GM23338 (cell line): Measurements from ENCODE around the gene KBTBD8. TPM values are rescaled to one million over a fixed set of nuclear protein-coding genes. Genes with fewer than 3 reads are reported as not detected.

Source experiments
- ATAC-seq: fragments of 200-7000 bp; cut with Tn5 transposase; 3 replicates; pipeline ENCODE4 v1.9.1; 2020
- DNase-seq: peaks from one replicate; pipeline ENCODE4 v3.0.0-alpha.2; 2015; ENCODE audit warnings: low spot score
- H2AFZ ChIP-seq: fragments of 200-600 bp; sonication (generic); 2 replicates; pipeline ENCODE4 v1.8.0; 2016; ENCODE audit warnings: antibody characterized with exemption, mild to moderate bottlenecking, moderate library complexity
- H3F3A ChIP-seq: fragments of 200-600 bp; sonication (generic); replicated peaks from 2 replicates; pipeline ENCODE4 v1.8.0; 2017; ENCODE audit warnings: antibody characterized with exemption, mixed run types, low read depth
- H3K27ac ChIP-seq: fragments of 200-600 bp; sonication (generic); 2 replicates; pipeline ENCODE4 v1.6.1; 2016; ENCODE audit warnings: low read depth
- H3K27me3 ChIP-seq: fragments of 200-600 bp; sonication (generic); 2 replicates; pipeline ENCODE4 v1.8.0; 2016; ENCODE audit warnings: mild to moderate bottlenecking, mixed run types, moderate library complexity; ENCODE audit not compliant: insufficient read depth
- H3K36me3 ChIP-seq: fragments of 200-600 bp; sonication (generic); 2 replicates; pipeline ENCODE4 v1.8.0; 2016; ENCODE audit warnings: mild to moderate bottlenecking; ENCODE audit not compliant: insufficient read depth
- H3K4me1 ChIP-seq: fragments of 200-600 bp; sonication (generic); 2 replicates; pipeline ENCODE4 v1.8.0; 2016; ENCODE audit warnings: mild to moderate bottlenecking, moderate library complexity; ENCODE audit not compliant: insufficient read depth
- H3K4me2 ChIP-seq: fragments of 200-600 bp; sonication (generic); 2 replicates; pipeline ENCODE4 v1.7.1; 2017; ENCODE audit warnings: mixed run types
- H3K4me3 ChIP-seq: fragments of 200-600 bp; sonication (generic); 2 replicates; pipeline ENCODE4 v1.6.1; 2016; ENCODE audit warnings: mixed run types
- H3K79me2 ChIP-seq: fragments of 200-600 bp; sonication (generic); replicated peaks from 2 replicates; pipeline ENCODE4 v1.8.0; 2017; ENCODE audit warnings: mild to moderate bottlenecking; ENCODE audit not compliant: insufficient read depth
- H3K9me2 ChIP-seq: fragments of 200-600 bp; sonication (generic); 2 replicates; pipeline ENCODE4 v1.8.0; 2017; ENCODE audit not compliant: insufficient read depth
- H4K20me1 ChIP-seq: fragments of 200-600 bp; sonication (generic); replicated peaks from 2 replicates; pipeline ENCODE4 v1.8.0; 2017; ENCODE audit warnings: mild to moderate bottlenecking; ENCODE audit not compliant: insufficient read depth
- H3K27ac Mint-ChIP-seq: 2 replicates; pipeline ENCODE4 v1.8.0; 2020; ENCODE audit warnings: inconsistent platforms, mild to moderate bottlenecking, moderate library complexity, mixed read lengths
- H3K27me3 Mint-ChIP-seq: 3 replicates; pipeline ENCODE4 v1.8.0; 2022; ENCODE audit warnings: low read depth, mild to moderate bottlenecking, moderate library complexity, mixed read lengths, inconsistent platforms; ENCODE audit not compliant: insufficient read depth, poor library complexity
- H3K36me3 Mint-ChIP-seq: 3 replicates; pipeline ENCODE4 v1.8.0; 2021; ENCODE audit warnings: low read depth, mild to moderate bottlenecking, inconsistent platforms, moderate library complexity, mixed read lengths
- H3K4me1 Mint-ChIP-seq: 3 replicates; pipeline ENCODE4 v1.8.0; 2020; ENCODE audit warnings: mild to moderate bottlenecking, inconsistent platforms, mixed read lengths
- H3K4me3 Mint-ChIP-seq: 3 replicates; pipeline ENCODE4 v1.8.0; 2021; ENCODE audit warnings: moderate library complexity, mild to moderate bottlenecking, inconsistent platforms, mixed read lengths
- H3K9me3 Mint-ChIP-seq: 3 replicates; pipeline ENCODE4 v1.8.0; 2020; ENCODE audit warnings: moderate library complexity, mild to moderate bottlenecking, inconsistent platforms, mixed read lengths
- CREB1 ChIP-seq: fragments of 250-450 bp; sonication (Bioruptor Pico); IDR thresholded peaks from 2 replicates; pipeline ENCODE4 v1.5.0; 2020; ENCODE audit warnings: low read depth, mild to moderate bottlenecking, moderate library complexity
- EZH2 ChIP-seq: fragments of 200-600 bp; sonication (generic); IDR thresholded peaks from one replicate; pipeline ENCODE4 v1.8.0; 2017; ENCODE audit warnings: antibody characterized with exemption, mild to moderate bottlenecking, low read depth; ENCODE audit not compliant: unreplicated experiment
- EZH2phosphoT487 ChIP-seq: fragments of 200-600 bp; sonication (generic); IDR thresholded peaks from one replicate; pipeline ENCODE4 v1.8.1; 2018; ENCODE audit warnings: antibody characterized with exemption; ENCODE audit not compliant: unreplicated experiment
- JUNB ChIP-seq: IDR thresholded peaks from one replicate; pipeline ENCODE4 v1.6.1; 2016; ENCODE audit warnings: antibody characterized with exemption; ENCODE audit not compliant: unreplicated experiment
- NANOG ChIP-seq: IDR thresholded peaks from 2 replicates; pipeline ENCODE4 v1.6.1; 2016; ENCODE audit warnings: antibody characterized with exemption, borderline replicate concordance
- POLR2AphosphoS5 ChIP-seq: IDR thresholded peaks from 2 replicates; pipeline ENCODE4 v1.6.1; 2016; ENCODE audit warnings: antibody characterized with exemption, low read depth
- STAT1 ChIP-seq: IDR thresholded peaks from one replicate; pipeline ENCODE4 v1.6.1; 2016; ENCODE audit warnings: antibody characterized with exemption; ENCODE audit not compliant: unreplicated experiment
- polyA plus RNA-seq: library from polyadenylated mRNA; unstranded; fragments of >200 nt; fragmentation: Nextera tagmentation; extraction: Ambion mirVana; gene quantifications from 2 replicates; pipeline ENCODE4 v1.2.1, GENCODE V29; 2016
- total RNA-seq: library from RNA; depleted of rRNA; stranded (reverse); fragments of >200 nt; shearing (Covaris generic); gene quantifications from 2 replicates; pipeline ENCODE4 v1.2.3, GENCODE V29; 2014
- TF ChIP-seq, protein P1 (sequence below): fragments of 250-450 bp; sonication (Bioruptor Pico); IDR thresholded peaks from 2 replicates; pipeline ENCODE4 v1.5.0; 2020; ENCODE audit warnings: mild to moderate bottlenecking, moderate library complexity
- TF ChIP-seq, protein P2 (sequence below): IDR thresholded peaks from one replicate; pipeline ENCODE4 v1.6.1; 2018; ENCODE audit warnings: antibody characterized with exemption; ENCODE audit not compliant: unreplicated experiment
- TF ChIP-seq, protein P3 (sequence below): IDR thresholded peaks from 2 replicates; pipeline ENCODE4 v1.6.1; 2016; ENCODE audit warnings: antibody characterized with exemption
- TF ChIP-seq, protein P4 (sequence below), 2 experiments: fragments of 200-600 bp in 1 of 2; sonication (generic) in 1 of 2; conservative IDR thresholded peaks; 2 replicates each; pipeline versions ENCODE4 v1.5.1 to v1.6.1; 2016 to 2017; ENCODE audit warnings: antibody characterized with exemption in 2 of 2, low read depth in 2 of 2, mild to moderate bottlenecking in 2 of 2, moderate library complexity in 1 of 2

Gene KBTBD8
- total and polyA plus RNA-seq, 2 experiments from 2014 or later = 3.5 to 19.9 TPM

DNA sequence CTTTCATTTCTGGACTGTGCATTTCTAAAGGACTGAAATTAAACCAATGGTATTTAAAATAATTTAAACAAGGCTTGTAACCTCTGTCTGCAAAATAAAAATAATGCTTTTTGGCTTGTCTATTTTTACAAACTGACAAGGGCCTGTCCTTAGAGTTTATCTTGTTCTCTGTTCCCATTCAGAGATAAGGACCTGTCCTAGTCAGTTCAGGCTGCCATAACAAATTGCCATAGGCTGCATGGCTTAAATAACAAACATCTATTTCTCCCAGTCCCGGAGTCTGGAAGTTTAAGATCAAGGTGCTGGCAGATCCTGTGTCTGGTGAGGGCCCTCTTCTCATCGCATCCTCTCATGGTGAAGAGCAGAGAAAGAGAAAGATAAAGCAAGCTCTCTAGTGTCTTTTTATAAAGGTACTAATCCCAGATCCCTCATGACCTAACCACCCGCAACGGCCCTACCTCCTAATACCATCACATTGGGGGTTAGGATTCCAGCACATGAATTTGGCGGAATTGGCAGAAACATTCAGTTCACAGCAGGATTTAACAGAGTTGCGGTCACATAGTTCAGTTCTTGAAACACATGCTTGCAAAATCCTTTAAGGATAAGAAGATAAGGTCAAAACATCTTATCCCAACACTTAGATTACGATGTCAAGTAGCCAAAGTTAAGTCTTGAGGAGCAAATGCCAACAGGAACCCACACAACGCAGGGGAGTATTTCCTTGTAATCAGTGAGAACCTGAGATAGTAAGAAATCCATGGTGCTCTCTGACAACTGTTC is 17.8 kb downstream of the KBTBD8 start:
- Mint-ChIP-seq H3K9me3 (no peaks in the 10 kb centered on the region), H3K27me3 (peaks cover 2% of the 10 kb centered on the region), H3K4me3 (no peak overlapping the region), H3K36me3 (peaks cover 3% of the 10 kb centered on the region; the same call in 2 of the 3 replicates), H3K27ac (no peak overlapping the region), H3K4me1 (peaks cover 27% of the 10 kb centered on the region)
- no peak overlapping the region for H3K4me2 ChIP-seq
- TF ChIP-seq STAT1 (no peak), NANOG (no peak), EZH2 (no peak), JUNB (no peak), POLR2AphosphoS5 (no peak), CREB1 (CRISPR knock-in tag) (no peak), EZH2phosphoT487 (no peak)
- TF ChIP-seq, protein P1, sequence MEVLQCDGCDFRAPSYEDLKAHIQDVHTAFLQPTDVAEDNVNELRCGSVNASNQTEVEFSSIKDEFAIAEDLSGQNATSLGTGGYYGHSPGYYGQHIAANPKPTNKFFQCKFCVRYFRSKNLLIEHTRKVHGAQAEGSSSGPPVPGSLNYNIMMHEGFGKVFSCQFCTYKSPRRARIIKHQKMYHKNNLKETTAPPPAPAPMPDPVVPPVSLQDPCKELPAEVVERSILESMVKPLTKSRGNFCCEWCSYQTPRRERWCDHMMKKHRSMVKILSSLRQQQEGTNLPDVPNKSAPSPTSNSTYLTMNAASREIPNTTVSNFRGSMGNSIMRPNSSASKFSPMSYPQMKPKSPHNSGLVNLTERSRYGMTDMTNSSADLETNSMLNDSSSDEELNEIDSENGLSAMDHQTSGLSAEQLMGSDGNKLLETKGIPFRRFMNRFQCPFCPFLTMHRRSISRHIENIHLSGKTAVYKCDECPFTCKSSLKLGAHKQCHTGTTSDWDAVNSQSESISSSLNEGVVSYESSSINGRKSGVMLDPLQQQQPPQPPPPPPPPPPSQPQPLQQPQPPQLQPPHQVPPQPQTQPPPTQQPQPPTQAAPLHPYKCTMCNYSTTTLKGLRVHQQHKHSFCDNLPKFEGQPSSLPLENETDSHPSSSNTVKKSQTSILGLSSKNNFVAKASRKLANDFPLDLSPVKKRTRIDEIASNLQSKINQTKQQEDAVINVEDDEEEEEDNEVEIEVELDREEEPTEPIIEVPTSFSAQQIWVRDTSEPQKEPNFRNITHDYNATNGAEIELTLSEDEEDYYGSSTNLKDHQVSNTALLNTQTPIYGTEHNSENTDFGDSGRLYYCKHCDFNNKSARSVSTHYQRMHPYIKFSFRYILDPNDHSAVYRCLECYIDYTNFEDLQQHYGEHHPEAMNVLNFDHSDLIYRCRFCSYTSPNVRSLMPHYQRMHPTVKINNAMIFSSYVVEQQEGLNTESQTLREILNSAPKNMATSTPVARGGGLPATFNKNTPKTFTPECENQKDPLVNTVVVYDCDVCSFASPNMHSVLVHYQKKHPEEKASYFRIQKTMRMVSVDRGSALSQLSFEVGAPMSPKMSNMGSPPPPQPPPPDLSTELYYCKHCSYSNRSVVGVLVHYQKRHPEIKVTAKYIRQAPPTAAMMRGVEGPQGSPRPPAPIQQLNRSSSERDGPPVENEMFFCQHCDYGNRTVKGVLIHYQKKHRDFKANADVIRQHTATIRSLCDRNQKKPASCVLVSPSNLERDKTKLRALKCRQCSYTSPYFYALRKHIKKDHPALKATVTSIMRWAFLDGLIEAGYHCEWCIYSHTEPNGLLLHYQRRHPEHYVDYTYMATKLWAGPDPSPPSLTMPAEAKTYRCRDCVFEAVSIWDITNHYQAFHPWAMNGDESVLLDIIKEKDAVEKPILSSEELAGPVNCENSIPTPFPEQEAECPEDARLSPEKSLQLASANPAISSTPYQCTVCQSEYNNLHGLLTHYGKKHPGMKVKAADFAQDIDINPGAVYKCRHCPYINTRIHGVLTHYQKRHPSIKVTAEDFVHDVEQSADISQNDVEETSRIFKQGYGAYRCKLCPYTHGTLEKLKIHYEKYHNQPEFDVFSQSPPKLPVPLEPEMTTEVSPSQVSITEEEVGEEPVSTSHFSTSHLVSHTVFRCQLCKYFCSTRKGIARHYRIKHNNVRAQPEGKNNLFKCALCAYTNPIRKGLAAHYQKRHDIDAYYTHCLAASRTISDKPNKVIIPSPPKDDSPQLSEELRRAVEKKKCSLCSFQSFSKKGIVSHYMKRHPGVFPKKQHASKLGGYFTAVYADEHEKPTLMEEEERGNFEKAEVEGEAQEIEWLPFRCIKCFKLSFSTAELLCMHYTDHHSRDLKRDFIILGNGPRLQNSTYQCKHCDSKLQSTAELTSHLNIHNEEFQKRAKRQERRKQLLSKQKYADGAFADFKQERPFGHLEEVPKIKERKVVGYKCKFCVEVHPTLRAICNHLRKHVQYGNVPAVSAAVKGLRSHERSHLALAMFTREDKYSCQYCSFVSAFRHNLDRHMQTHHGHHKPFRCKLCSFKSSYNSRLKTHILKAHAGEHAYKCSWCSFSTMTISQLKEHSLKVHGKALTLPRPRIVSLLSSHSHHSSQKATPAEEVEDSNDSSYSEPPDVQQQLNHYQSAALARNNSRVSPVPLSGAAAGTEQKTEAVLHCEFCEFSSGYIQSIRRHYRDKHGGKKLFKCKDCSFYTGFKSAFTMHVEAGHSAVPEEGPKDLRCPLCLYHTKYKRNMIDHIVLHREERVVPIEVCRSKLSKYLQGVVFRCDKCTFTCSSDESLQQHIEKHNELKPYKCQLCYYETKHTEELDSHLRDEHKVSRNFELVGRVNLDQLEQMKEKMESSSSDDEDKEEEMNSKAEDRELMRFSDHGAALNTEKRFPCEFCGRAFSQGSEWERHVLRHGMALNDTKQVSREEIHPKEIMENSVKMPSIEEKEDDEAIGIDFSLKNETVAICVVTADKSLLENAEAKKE (CRISPR knock-in tag) = no peak
- TF ChIP-seq, protein P2, sequence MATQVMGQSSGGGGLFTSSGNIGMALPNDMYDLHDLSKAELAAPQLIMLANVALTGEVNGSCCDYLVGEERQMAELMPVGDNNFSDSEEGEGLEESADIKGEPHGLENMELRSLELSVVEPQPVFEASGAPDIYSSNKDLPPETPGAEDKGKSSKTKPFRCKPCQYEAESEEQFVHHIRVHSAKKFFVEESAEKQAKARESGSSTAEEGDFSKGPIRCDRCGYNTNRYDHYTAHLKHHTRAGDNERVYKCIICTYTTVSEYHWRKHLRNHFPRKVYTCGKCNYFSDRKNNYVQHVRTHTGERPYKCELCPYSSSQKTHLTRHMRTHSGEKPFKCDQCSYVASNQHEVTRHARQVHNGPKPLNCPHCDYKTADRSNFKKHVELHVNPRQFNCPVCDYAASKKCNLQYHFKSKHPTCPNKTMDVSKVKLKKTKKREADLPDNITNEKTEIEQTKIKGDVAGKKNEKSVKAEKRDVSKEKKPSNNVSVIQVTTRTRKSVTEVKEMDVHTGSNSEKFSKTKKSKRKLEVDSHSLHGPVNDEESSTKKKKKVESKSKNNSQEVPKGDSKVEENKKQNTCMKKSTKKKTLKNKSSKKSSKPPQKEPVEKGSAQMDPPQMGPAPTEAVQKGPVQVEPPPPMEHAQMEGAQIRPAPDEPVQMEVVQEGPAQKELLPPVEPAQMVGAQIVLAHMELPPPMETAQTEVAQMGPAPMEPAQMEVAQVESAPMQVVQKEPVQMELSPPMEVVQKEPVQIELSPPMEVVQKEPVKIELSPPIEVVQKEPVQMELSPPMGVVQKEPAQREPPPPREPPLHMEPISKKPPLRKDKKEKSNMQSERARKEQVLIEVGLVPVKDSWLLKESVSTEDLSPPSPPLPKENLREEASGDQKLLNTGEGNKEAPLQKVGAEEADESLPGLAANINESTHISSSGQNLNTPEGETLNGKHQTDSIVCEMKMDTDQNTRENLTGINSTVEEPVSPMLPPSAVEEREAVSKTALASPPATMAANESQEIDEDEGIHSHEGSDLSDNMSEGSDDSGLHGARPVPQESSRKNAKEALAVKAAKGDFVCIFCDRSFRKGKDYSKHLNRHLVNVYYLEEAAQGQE = no peak
- TF ChIP-seq, protein P3, sequence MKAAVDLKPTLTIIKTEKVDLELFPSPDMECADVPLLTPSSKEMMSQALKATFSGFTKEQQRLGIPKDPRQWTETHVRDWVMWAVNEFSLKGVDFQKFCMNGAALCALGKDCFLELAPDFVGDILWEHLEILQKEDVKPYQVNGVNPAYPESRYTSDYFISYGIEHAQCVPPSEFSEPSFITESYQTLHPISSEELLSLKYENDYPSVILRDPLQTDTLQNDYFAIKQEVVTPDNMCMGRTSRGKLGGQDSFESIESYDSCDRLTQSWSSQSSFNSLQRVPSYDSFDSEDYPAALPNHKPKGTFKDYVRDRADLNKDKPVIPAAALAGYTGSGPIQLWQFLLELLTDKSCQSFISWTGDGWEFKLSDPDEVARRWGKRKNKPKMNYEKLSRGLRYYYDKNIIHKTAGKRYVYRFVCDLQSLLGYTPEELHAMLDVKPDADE = no peak
- TF ChIP-seq, protein P4, sequence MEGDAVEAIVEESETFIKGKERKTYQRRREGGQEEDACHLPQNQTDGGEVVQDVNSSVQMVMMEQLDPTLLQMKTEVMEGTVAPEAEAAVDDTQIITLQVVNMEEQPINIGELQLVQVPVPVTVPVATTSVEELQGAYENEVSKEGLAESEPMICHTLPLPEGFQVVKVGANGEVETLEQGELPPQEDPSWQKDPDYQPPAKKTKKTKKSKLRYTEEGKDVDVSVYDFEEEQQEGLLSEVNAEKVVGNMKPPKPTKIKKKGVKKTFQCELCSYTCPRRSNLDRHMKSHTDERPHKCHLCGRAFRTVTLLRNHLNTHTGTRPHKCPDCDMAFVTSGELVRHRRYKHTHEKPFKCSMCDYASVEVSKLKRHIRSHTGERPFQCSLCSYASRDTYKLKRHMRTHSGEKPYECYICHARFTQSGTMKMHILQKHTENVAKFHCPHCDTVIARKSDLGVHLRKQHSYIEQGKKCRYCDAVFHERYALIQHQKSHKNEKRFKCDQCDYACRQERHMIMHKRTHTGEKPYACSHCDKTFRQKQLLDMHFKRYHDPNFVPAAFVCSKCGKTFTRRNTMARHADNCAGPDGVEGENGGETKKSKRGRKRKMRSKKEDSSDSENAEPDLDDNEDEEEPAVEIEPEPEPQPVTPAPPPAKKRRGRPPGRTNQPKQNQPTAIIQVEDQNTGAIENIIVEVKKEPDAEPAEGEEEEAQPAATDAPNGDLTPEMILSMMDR (conservative IDR thresholded peaks at IDR 0.05; ENCODE audit: low read depth in 2 of 2) = no peak
- H3K27me3 ChIP-seq = no peaks in the 10 kb centered on the region
- H2AFZ ChIP-seq = no peak overlapping the region
- H3K36me3 ChIP-seq = no peaks in the 10 kb centered on the region
- no peaks in the 10 kb centered on the region for H4K20me1 ChIP-seq
- no peak overlapping the region for H3K4me3 ChIP-seq
- DNase-seq (no peak), ATAC-seq (no peak)
- no peaks in the 10 kb centered on the region for H3K79me2 ChIP-seq
- no peak overlapping the region for H3K27ac ChIP-seq
- no peaks in the 10 kb centered on the region for H3K9me2 ChIP-seq
- H3F3A ChIP-seq = no peaks in the 10 kb centered on the region
- H3K4me1 ChIP-seq = peaks cover 19% of the 10 kb centered on the region
